OCI-LY1 (cell line): ENCODE measurements around the gene BRIP1.

ENCODE experiments used
- H2AFZ ChIP-seq: fragments of 200-600 bp; sonication (generic), shearing (Covaris generic); 2 replicates; pipeline ENCODE4 v1.6.0; 2014; ENCODE audit warnings: antibody characterized with exemption, mild to moderate bottlenecking, low read length
- H3F3A ChIP-seq: fragments of 200-600 bp; sonication (generic), shearing (Covaris generic); 2 replicates; pipeline ENCODE4 v1.6.0; 2014; ENCODE audit warnings: mild to moderate bottlenecking, antibody characterized with exemption, low read length, moderate library complexity; ENCODE audit not compliant: insufficient read depth
- H3K27ac ChIP-seq: fragments of 200-600 bp; sonication (generic); 2 replicates; pipeline ENCODE4 v1.5.1; 2014; ENCODE audit warnings: low read length, mixed run types, mild to moderate bottlenecking, low read depth; ENCODE audit not compliant: poor library complexity, severe bottlenecking
- H3K27me3 ChIP-seq: fragments of 200-600 bp; sonication (generic); 2 replicates; pipeline ENCODE4 v1.6.0; 2014; ENCODE audit warnings: antibody characterized with exemption, mild to moderate bottlenecking, low read length, moderate library complexity; ENCODE audit not compliant: insufficient read depth
- H3K36me3 ChIP-seq: fragments of 200-600 bp; sonication (generic); 2 replicates; pipeline ENCODE4 v1.6.1; 2014; ENCODE audit warnings: mild to moderate bottlenecking, antibody characterized with exemption, low read length, moderate library complexity, mixed read lengths; ENCODE audit not compliant: insufficient read depth
- H3K4me1 ChIP-seq: fragments of 200-600 bp; sonication (generic); 2 replicates; pipeline ENCODE4 v1.5.1; 2014; ENCODE audit warnings: mild to moderate bottlenecking, low read length, moderate library complexity; ENCODE audit not compliant: insufficient read depth, severe bottlenecking
- H3K4me2 ChIP-seq: fragments of 200-600 bp; sonication (generic), shearing (Covaris generic); 2 replicates; pipeline ENCODE4 v1.6.1; 2014; ENCODE audit warnings: low read length
- H3K4me3 ChIP-seq: fragments of 200-600 bp; sonication (generic); 2 replicates; pipeline ENCODE4 v1.5.1; 2014; ENCODE audit warnings: low read length, low read depth, mild to moderate bottlenecking, mixed read lengths; ENCODE audit not compliant: poor library complexity, severe bottlenecking
- H3K79me2 ChIP-seq: fragments of 200-600 bp; shearing (Covaris generic); 2 replicates; pipeline ENCODE4 v1.6.1; 2016; ENCODE audit warnings: mixed run types, low read length, mixed read lengths; ENCODE audit not compliant: insufficient read depth
- H3K9ac ChIP-seq: fragments of 200-600 bp; sonication (generic), shearing (Covaris generic); 2 replicates; pipeline ENCODE4 v1.6.1; 2014; ENCODE audit warnings: mild to moderate bottlenecking, low read length, mixed read lengths
- H3K9me2 ChIP-seq: fragments of 200-600 bp; sonication (generic), shearing (Covaris generic); 2 replicates; pipeline ENCODE4 v1.6.1; 2014; ENCODE audit warnings: low read depth, mild to moderate bottlenecking, low read length, mixed read lengths
- H3K9me3 ChIP-seq: fragments of 200-600 bp; shearing (Covaris generic); 2 replicates; pipeline ENCODE4 v1.6.1; 2014; ENCODE audit warnings: low read length, mixed read lengths
- H4K20me1 ChIP-seq: fragments of 200-600 bp; sonication (generic), shearing (Covaris generic); 2 replicates; pipeline ENCODE4 v1.6.0; 2016; ENCODE audit warnings: mild to moderate bottlenecking, low read length; ENCODE audit not compliant: insufficient read depth
- CTCF ChIP-seq: fragments of 200-600 bp; sonication (generic), shearing (Covaris generic); IDR thresholded peaks from 2 replicates; pipeline ENCODE4 v1.5.1; 2017; ENCODE audit warnings: mild to moderate bottlenecking, antibody characterized with exemption, low read length, moderate library complexity, mixed read lengths
- EZH2 ChIP-seq: fragments of 200-600 bp; sonication (generic), shearing (Covaris generic); IDR thresholded peaks from 2 replicates; pipeline ENCODE4 v1.8.0; 2017; ENCODE audit warnings: borderline replicate concordance, mixed run types, mild to moderate bottlenecking, antibody characterized with exemption, low read length, moderate library complexity, mixed read lengths

The BRIP1 gene

GRCh38 chr17:61686113-61686512 is 177.2 kb downstream of the BRIP1 start:
- no peaks in the 10 kb centered on the region for H3F3A ChIP-seq
- no peaks in the 10 kb centered on the region for H3K27me3 ChIP-seq
- no peak for TF ChIP-seq CTCF
- TF ChIP-seq EZH2 = no peak
- no peaks in the 10 kb centered on the region for H3K4me1 ChIP-seq
- no peak overlapping the region for H2AFZ ChIP-seq
- H3K79me2 ChIP-seq = no peaks in the 10 kb centered on the region
- no peak overlapping the region for H3K4me3 ChIP-seq
- H3K9ac ChIP-seq = no peak overlapping the region
- H3K4me2 ChIP-seq = no peak overlapping the region
- H3K9me2 ChIP-seq = no peaks in the 10 kb centered on the region
- no peaks in the 10 kb centered on the region for H4K20me1 ChIP-seq
- H3K36me3 ChIP-seq = peaks cover 10% of the 10 kb centered on the region; the same call in 1 of the 2 replicates
- H3K27ac ChIP-seq = no peak overlapping the region
- H3K9me3 ChIP-seq = no peaks in the 10 kb centered on the region

- TF ChIP-seq EZH2 = no peak
- TF ChIP-seq CTCF = no peak
- Histone ChIP-seq H3K9me2 (no peaks in the 10 kb centered on the region), H3F3A (no peaks in the 10 kb centered on the region), H3K27ac (no peak overlapping the region), H3K4me1 (no peaks in the 10 kb centered on the region), H4K20me1 (no peaks in the 10 kb centered on the region), H3K27me3 (no peaks in the 10 kb centered on the region), H3K9ac (no peak overlapping the region), H3K79me2 (no peaks in the 10 kb centered on the region), H3K4me3 (no peak overlapping the region), H3K36me3 (peaks cover 9% of the 10 kb centered on the region; the same call in 1 of the 2 replicates), H3K4me2 (no peak overlapping the region), H3K9me3 (no peaks in the 10 kb centered on the region), H2AFZ (no peak overlapping the region)
Observed at GRCh38 chr17:61684818-61685217, 178.5 kb downstream of the BRIP1 start.

- no peaks in the 10 kb centered on the region for H3K4me1 ChIP-seq
- no peak overlapping the region for H3K4me3 ChIP-seq
- H3K9ac ChIP-seq = no peak overlapping the region
- H4K20me1 ChIP-seq = no peaks in the 10 kb centered on the region
- no peaks in the 10 kb centered on the region for H3K27me3 ChIP-seq
- H3F3A ChIP-seq = no peaks in the 10 kb centered on the region
- no peak overlapping the region for H2AFZ ChIP-seq
- TF ChIP-seq CTCF (no peak), EZH2 (no peak)
- no peaks in the 10 kb centered on the region for H3K79me2 ChIP-seq
- no peak overlapping the region for H3K27ac ChIP-seq
- peaks cover 2% of the 10 kb centered on the region; the same call in 1 of the 2 replicates for H3K36me3 ChIP-seq
- no peak overlapping the region for H3K4me2 ChIP-seq
- H3K9me3 ChIP-seq = no peaks in the 10 kb centered on the region
- no peaks in the 10 kb centered on the region for H3K9me2 ChIP-seq
Observed at GRCh38 chr17:61684172-61684571, 179.2 kb downstream of the BRIP1 start.
